OCI-LY7 (cell line): Measurements from ENCODE around the gene ALK. TPM values are rescaled to one million over a fixed set of nuclear protein-coding genes. Genes with fewer than 3 reads are reported as not detected.

Experiments
- BruUV-seq: library from RNA; stranded (reverse); fragments of 400-500 nt; replicated peaks from 2 replicates; lab custom pipeline; 2021; lab: Mats Ljungman, UMichigan
- CTCF ChIA-PET: fragments of 300-600 bp; sonication (Branson Sonifier 250); formaldehyde crosslinking; loops from one replicate; lab custom pipeline; 2022; ENCODE audit warnings: antibody characterized with exemption; ENCODE audit not compliant: unreplicated experiment; lab: Charles Lee
- POLR2A ChIA-PET: fragments of 300-600 bp; sonication (Branson Sonifier 250); formaldehyde crosslinking; loops from one replicate; lab custom pipeline; 2022; ENCODE audit warnings: antibody characterized with exemption; lab: Charles Lee
- DNase-seq: peaks from one replicate; pipeline ENCODE4 v3.0.0-alpha.2; 2015; ENCODE audit warnings: low spot score
- H2AFZ ChIP-seq: fragments of 200-600 bp; sonication (generic), shearing (Covaris generic); 2 replicates; pipeline ENCODE4 v1.6.1; 2014; ENCODE audit warnings: mild to moderate bottlenecking, antibody characterized with exemption, low read length, moderate library complexity
- H3K27ac ChIP-seq: fragments of 200-600 bp; sonication (generic); 2 replicates; pipeline ENCODE4 v1.5.1; 2014; ENCODE audit warnings: mixed run types, low read depth, mild to moderate bottlenecking, moderate library complexity, low read length, inconsistent platforms; ENCODE audit not compliant: poor library complexity, severe bottlenecking
- H3K36me3 ChIP-seq: fragments of 200-600 bp; sonication (generic); 2 replicates; pipeline ENCODE4 v1.6.1; 2014; ENCODE audit warnings: mild to moderate bottlenecking, antibody characterized with exemption, low read length, moderate library complexity, mixed read lengths; ENCODE audit not compliant: insufficient read depth
- H3K4me1 ChIP-seq: fragments of 200-600 bp; sonication (generic); 2 replicates; pipeline ENCODE4 v1.5.1; 2014; ENCODE audit warnings: mild to moderate bottlenecking, low read length; ENCODE audit not compliant: insufficient read depth, poor library complexity, severe bottlenecking
- H3K4me2 ChIP-seq: fragments of 200-600 bp; sonication (generic); 2 replicates; pipeline ENCODE4 v1.6.1; 2014; ENCODE audit warnings: mild to moderate bottlenecking, low read length
- H3K4me3 ChIP-seq: fragments of 200-600 bp; sonication (generic); 2 replicates; pipeline ENCODE4 v1.5.1; 2014; ENCODE audit warnings: mild to moderate bottlenecking, low read depth, low read length; ENCODE audit not compliant: poor library complexity, severe bottlenecking
- H3K79me2 ChIP-seq: fragments of 200-600 bp; sonication (generic); 2 replicates; pipeline ENCODE4 v1.6.1; 2016; ENCODE audit warnings: low read depth, mild to moderate bottlenecking, low read length, moderate library complexity, mixed read lengths; ENCODE audit not compliant: insufficient read depth
- H3K9me2 ChIP-seq: fragments of 200-600 bp; sonication (generic); 2 replicates; pipeline ENCODE4 v1.6.1; 2016; ENCODE audit warnings: mild to moderate bottlenecking, low read length, mixed read lengths; ENCODE audit not compliant: insufficient read depth
- H3K9me3 ChIP-seq: fragments of 200-600 bp; sonication (generic); 2 replicates; pipeline ENCODE4 v1.6.1; 2014; ENCODE audit warnings: mild to moderate bottlenecking, mixed run types, low read length, mixed read lengths
- H4K20me1 ChIP-seq: fragments of 200-600 bp; sonication (generic); 2 replicates; pipeline ENCODE4 v1.6.1; 2014; ENCODE audit warnings: mild to moderate bottlenecking, antibody characterized with exemption, low read length, moderate library complexity, mixed read lengths; ENCODE audit not compliant: insufficient read depth
- EZH2phosphoT487 ChIP-seq: fragments of 200-600 bp; sonication (generic); IDR thresholded peaks from 2 replicates; pipeline ENCODE4 v1.6.1; 2018; ENCODE audit warnings: low read depth, borderline replicate concordance, mild to moderate bottlenecking, mixed run types, antibody characterized with exemption, low read length, moderate library complexity, mixed read lengths
- intact Hi-C: fragments of 100-400 bp; cut with micrococcal nuclease; formaldehyde crosslinking; loops from one replicate; pipeline ENCODE4 v1.10.0; 2022; ENCODE audit not compliant: unreplicated experiment
- total RNA-seq, 2 experiments: library from RNA; depleted of rRNA in 1 of 2; stranded (reverse); fragments of >200 nt in 1 of 2; shearing (Covaris generic) in 1 of 2; gene quantifications; 2 replicates each; pipeline ENCODE4 v1.2.3, GENCODE V29; 2014 to 2022
- TF ChIP-seq, protein P1 (sequence below): fragments of 200-600 bp; sonication (generic); conservative IDR thresholded peaks from 2 replicates; pipeline ENCODE4 v1.5.1; 2014; ENCODE audit warnings: mild to moderate bottlenecking, antibody characterized with exemption, low read length, moderate library complexity, mixed read lengths

ALK gene
- total RNA-seq, 2 experiments from 2014 or later: 0.09 TPM; not detected in 1

- ChIA-PET CTCF (no interaction called here), POLR2A (no interaction called here)
- no peaks in the 10 kb centered on the region for H3K36me3 ChIP-seq
- no peak overlapping the region for H2AFZ ChIP-seq
- intact Hi-C loops: no loop called here
- no peaks in the 10 kb centered on the region for H3K4me1 ChIP-seq
- DNase-seq: no peak
- H3K9me3 ChIP-seq: no peaks in the 10 kb centered on the region
- H3K9me2 ChIP-seq: no peaks in the 10 kb centered on the region
- H3K4me3 ChIP-seq: no peak overlapping the region
- no peaks in the 10 kb centered on the region for H3K79me2 ChIP-seq
- H3K4me2 ChIP-seq: no peak overlapping the region
- no peaks in the 10 kb centered on the region for H4K20me1 ChIP-seq
- BruUV-seq: no TSS peak
- no peak overlapping the region for H3K27ac ChIP-seq
- TF ChIP-seq EZH2phosphoT487: no peak
- TF ChIP-seq, protein P1, sequence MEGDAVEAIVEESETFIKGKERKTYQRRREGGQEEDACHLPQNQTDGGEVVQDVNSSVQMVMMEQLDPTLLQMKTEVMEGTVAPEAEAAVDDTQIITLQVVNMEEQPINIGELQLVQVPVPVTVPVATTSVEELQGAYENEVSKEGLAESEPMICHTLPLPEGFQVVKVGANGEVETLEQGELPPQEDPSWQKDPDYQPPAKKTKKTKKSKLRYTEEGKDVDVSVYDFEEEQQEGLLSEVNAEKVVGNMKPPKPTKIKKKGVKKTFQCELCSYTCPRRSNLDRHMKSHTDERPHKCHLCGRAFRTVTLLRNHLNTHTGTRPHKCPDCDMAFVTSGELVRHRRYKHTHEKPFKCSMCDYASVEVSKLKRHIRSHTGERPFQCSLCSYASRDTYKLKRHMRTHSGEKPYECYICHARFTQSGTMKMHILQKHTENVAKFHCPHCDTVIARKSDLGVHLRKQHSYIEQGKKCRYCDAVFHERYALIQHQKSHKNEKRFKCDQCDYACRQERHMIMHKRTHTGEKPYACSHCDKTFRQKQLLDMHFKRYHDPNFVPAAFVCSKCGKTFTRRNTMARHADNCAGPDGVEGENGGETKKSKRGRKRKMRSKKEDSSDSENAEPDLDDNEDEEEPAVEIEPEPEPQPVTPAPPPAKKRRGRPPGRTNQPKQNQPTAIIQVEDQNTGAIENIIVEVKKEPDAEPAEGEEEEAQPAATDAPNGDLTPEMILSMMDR: no peak
Measured at GRCh38 chr2:29394311-29394980, 526.9 kb downstream of the ALK start.

- H3K4me1 ChIP-seq: no peaks in the 10 kb centered on the region
- no peaks in the 10 kb centered on the region for H3K9me3 ChIP-seq
- no peak overlapping the region for H3K4me3 ChIP-seq
- H2AFZ ChIP-seq: no peak overlapping the region
- ChIA-PET POLR2A (no interaction called here), CTCF (no interaction called here)
- no peaks in the 10 kb centered on the region for H4K20me1 ChIP-seq
- H3K79me2 ChIP-seq: no peaks in the 10 kb centered on the region
- no peak for DNase-seq
- no peak overlapping the region for H3K27ac ChIP-seq
- H3K4me2 ChIP-seq: no peak overlapping the region
- no peaks in the 10 kb centered on the region for H3K36me3 ChIP-seq
- H3K9me2 ChIP-seq: no peaks in the 10 kb centered on the region
- no TSS peak for BruUV-seq
- TF ChIP-seq, protein P1: no peak
- no peak for TF ChIP-seq EZH2phosphoT487
- intact Hi-C loops: no loop called here
Measured at GRCh38 chr2:29393676-29394075, 527.7 kb downstream of the ALK start.

GRCh38 chr2:29392774-29393173 is 528.6 kb downstream of the ALK start:
- no peaks in the 10 kb centered on the region for H3K9me3 ChIP-seq
- H3K9me2 ChIP-seq: no peaks in the 10 kb centered on the region
- no peak overlapping the region for H3K4me3 ChIP-seq
- no peaks in the 10 kb centered on the region for H4K20me1 ChIP-seq
- H3K79me2 ChIP-seq: no peaks in the 10 kb centered on the region
- BruUV-seq: no TSS peak
- no peaks in the 10 kb centered on the region for H3K36me3 ChIP-seq
- no peaks in the 10 kb centered on the region for H3K4me1 ChIP-seq
- no peak for DNase-seq
- no peak overlapping the region for H2AFZ ChIP-seq
- intact Hi-C loops: no loop called here
- no peak overlapping the region for H3K4me2 ChIP-seq
- H3K27ac ChIP-seq: no peak overlapping the region
- ChIA-PET CTCF (no interaction called here), POLR2A (no interaction called here)
- TF ChIP-seq, protein P1: no peak
- no peak for TF ChIP-seq EZH2phosphoT487
